Tibial artery (tissue), 4 donors: ENCODE results near the gene CPO.

Source experiments
- DNase-seq, 2 donors: peaks; one replicate each; pipeline ENCODE4 v3.0.0-alpha.2; 2019
- H3K27ac ChIP-seq, 2 donors: fragments of 200-600 bp; sonication (generic) in 1 of 2; 1 replicate in 1 of 2; 2 replicates in 1 of 2; pipeline ENCODE4 v1.5.1; 2018 to 2019; ENCODE audit warnings: mild to moderate bottlenecking in 1 of 2
- H3K27me3 ChIP-seq, 2 donors: fragments of 200-600 bp; sonication (generic) in 1 of 2; one replicate each; pipeline versions ENCODE4 v1.5.1 to v1.6.0; 2016 to 2019
- H3K36me3 ChIP-seq, 3 donors: fragments of 200-600 bp; sonication (generic) in 2 of 3; one replicate each; pipeline ENCODE4 v1.5.1; 2016 to 2019; ENCODE audit warnings: mild to moderate bottlenecking in 2 of 3
- H3K4me1 ChIP-seq, 4 donors: fragments of 200-600 bp; sonication (generic) in 2 of 4; 1 replicate in 3 of 4; 2 replicates in 1 of 4; pipeline ENCODE4 v1.5.1; 2016 to 2019
- H3K4me3 ChIP-seq, 2 donors: fragments of 200-600 bp; sonication (generic) in 1 of 2; 1 replicate in 1 of 2; 2 replicates in 1 of 2; pipeline ENCODE4 v1.5.1; 2018 to 2019; ENCODE audit warnings: mild to moderate bottlenecking in 2 of 2
- H3K9me3 ChIP-seq, 3 donors: fragments of 200-600 bp; sonication (generic) in 1 of 3; one replicate each; pipeline ENCODE4 v1.5.1; 2016 to 2019
- intact Hi-C: fragments of 100-400 bp; cut with DNase I; formaldehyde crosslinking; loops from one replicate; pipeline ENCODE4 v1.15.0; 2023; ENCODE audit warnings: low total_unique reads
- TF ChIP-seq, protein P1 (sequence below), 2 experiments: fragments of 200-600 bp in 1 of 2; fragments of 450-650 bp in 1 of 2; IDR thresholded peaks; one replicate each; pipeline ENCODE4 v1.5.1; 2017 to 2019; ENCODE audit warnings: antibody characterized with exemption in 2 of 2, mild to moderate bottlenecking in 1 of 2, moderate library complexity in 1 of 2

CPO gene

DNA sequence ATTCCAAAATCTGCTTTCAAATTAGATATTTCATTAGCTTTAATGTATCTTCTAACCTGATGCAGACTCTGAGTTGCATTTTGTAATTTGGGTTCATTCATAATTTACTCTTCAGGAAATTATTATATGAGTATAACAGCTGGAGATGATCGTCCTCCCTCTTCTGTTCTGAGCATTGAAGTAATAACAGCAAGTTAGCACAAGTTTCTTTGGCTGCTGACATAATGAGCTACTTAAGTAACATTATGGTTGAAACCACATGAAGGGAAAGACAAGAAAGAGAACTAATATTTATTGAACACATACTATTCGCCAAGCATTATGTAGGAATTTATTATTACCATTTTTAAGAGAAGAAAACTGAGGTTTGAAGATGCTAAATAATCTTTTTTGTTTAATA is 75.1 kb downstream of the CPO start:
- Histone ChIP-seq H3K27ac (no peak overlapping the region), H3K27me3 (no peaks in the 10 kb centered on the region), H3K4me3 (no peak overlapping the region), H3K9me3 (no peaks in the 10 kb centered on the region), H3K4me1 (no peaks in the 10 kb centered on the region), H3K36me3 (no peaks in the 10 kb centered on the region)
- TF ChIP-seq, protein P1, sequence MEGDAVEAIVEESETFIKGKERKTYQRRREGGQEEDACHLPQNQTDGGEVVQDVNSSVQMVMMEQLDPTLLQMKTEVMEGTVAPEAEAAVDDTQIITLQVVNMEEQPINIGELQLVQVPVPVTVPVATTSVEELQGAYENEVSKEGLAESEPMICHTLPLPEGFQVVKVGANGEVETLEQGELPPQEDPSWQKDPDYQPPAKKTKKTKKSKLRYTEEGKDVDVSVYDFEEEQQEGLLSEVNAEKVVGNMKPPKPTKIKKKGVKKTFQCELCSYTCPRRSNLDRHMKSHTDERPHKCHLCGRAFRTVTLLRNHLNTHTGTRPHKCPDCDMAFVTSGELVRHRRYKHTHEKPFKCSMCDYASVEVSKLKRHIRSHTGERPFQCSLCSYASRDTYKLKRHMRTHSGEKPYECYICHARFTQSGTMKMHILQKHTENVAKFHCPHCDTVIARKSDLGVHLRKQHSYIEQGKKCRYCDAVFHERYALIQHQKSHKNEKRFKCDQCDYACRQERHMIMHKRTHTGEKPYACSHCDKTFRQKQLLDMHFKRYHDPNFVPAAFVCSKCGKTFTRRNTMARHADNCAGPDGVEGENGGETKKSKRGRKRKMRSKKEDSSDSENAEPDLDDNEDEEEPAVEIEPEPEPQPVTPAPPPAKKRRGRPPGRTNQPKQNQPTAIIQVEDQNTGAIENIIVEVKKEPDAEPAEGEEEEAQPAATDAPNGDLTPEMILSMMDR (IDR thresholded peaks at IDR 0.05) = no peak
- DNase-seq = no peak
- intact Hi-C loops = no loop called here

DNA sequence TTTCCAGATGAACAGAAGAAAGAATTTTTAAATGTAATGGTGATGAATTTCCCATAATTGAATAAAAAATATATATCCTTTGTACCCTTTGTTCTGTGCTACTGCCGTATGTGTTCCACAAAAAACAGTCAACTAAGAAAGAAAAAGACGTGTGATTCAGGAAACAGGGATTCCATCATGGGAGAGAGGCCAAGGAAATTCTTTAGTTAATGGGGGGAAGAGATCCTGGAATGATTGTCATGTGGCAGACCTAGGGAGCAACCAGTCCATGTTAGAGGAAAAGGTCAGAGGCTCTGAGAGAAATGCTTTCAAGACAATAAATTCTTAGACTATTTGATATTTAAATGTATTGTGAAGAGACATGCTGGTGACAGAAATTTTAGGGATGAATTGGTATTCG is 76.6 kb downstream of the CPO start:
- intact Hi-C loops = no loop called here
- no peak for DNase-seq
- Histone ChIP-seq H3K4me1 (no peaks in the 10 kb centered on the region), H3K27ac (no peak overlapping the region), H3K27me3 (no peaks in the 10 kb centered on the region), H3K4me3 (no peak overlapping the region), H3K9me3 (no peaks in the 10 kb centered on the region), H3K36me3 (no peaks in the 10 kb centered on the region)
- TF ChIP-seq, protein P1 (IDR thresholded peaks at IDR 0.05) = no peak
